Tibial nerve (tissue), 4 donors: ENCODE measurements around the gene NAXE.

Source experiments
- CTCF ChIP-seq, 5 experiments: fragments of 200-600 bp in 3 of 5; fragments of 450-650 bp in 2 of 5; sonication (generic) in 3 of 5; IDR thresholded peaks; one replicate each; pipeline ENCODE4 v1.5.1; 2016 to 2019; ENCODE audit warnings: antibody characterized with exemption in 5 of 5, mild to moderate bottlenecking in 3 of 5, moderate library complexity in 2 of 5
- EP300 ChIP-seq, 2 donors: sonication (generic); formaldehyde crosslinking; IDR thresholded peaks; one replicate each; pipeline ENCODE4 v1.6.1; 2017; ENCODE audit warnings: antibody characterized with exemption in 2 of 2, mild to moderate bottlenecking in 1 of 2

- TF ChIP-seq EP300 (IDR thresholded peaks at IDR 0.05) (peak in 1 of 2 donors; percentile 51), CTCF (IDR thresholded peaks at IDR 0.05) (peak in 2 of 5 experiments; percentile 7 to 23)
These were observed at the start of gene NAXE for GRCh38 chr1:156591432-156592157.
